H9 (cell line): Measurements from ENCODE around the gene C16orf95. TPM values are rescaled to one million over a fixed set of nuclear protein-coding genes. Genes with fewer than 3 reads are reported as not detected.

ENCODE experiments used
- DNase-seq: peaks from one replicate; pipeline ENCODE4 v3.0.0-alpha.2; 2017
- H2AFZ ChIP-seq: one replicate; pipeline ENCODE4 v1.6.1; 2013; ENCODE audit warnings: mild to moderate bottlenecking, low read length, control low read depth, moderate library complexity
- H2AK5ac ChIP-seq: 2 replicates; pipeline ENCODE4 v1.6.1; 2013; ENCODE audit warnings: low read length, control low read depth, mixed read lengths; ENCODE audit not compliant: insufficient read length
- H2BK120ac ChIP-seq: one replicate; pipeline ENCODE4 v1.6.1; 2013; ENCODE audit warnings: low read depth, mild to moderate bottlenecking, low read length, control low read depth, inconsistent platforms; ENCODE audit not compliant: poor library complexity, severe bottlenecking
- H2BK12ac ChIP-seq: 2 replicates; pipeline ENCODE4 v1.6.1; 2013; ENCODE audit warnings: low read length, control low read depth, mixed read lengths, low read depth; ENCODE audit not compliant: insufficient read length
- H2BK15ac ChIP-seq: 2 replicates; pipeline ENCODE4 v1.6.1; 2013; ENCODE audit warnings: low read depth, low read length, control low read depth
- H2BK20ac ChIP-seq: one replicate; pipeline ENCODE4 v1.6.1; 2013; ENCODE audit warnings: low read depth, mild to moderate bottlenecking, low read length, control low read depth, inconsistent platforms; ENCODE audit not compliant: poor library complexity, severe bottlenecking
- H2BK5ac ChIP-seq: 2 replicates; pipeline ENCODE4 v1.6.1; 2013; ENCODE audit warnings: low read length, control low read depth, mixed read lengths; ENCODE audit not compliant: insufficient read length
- H3K14ac ChIP-seq: 2 replicates; pipeline ENCODE4 v1.6.1; 2013; ENCODE audit warnings: low read length, control low read depth; ENCODE audit not compliant: insufficient read depth
- H3K18ac ChIP-seq: 2 replicates; pipeline ENCODE4 v1.6.1; 2013; ENCODE audit warnings: low read depth, mild to moderate bottlenecking, mixed read lengths, low read length, control low read depth; ENCODE audit not compliant: insufficient read length
- H3K23ac ChIP-seq: 2 replicates; pipeline ENCODE4 v1.6.1; 2013; ENCODE audit warnings: low read length, control low read depth, mixed read lengths, low read depth; ENCODE audit not compliant: insufficient read length
- H3K23me2 ChIP-seq: 2 replicates; pipeline ENCODE4 v1.6.1; 2013; ENCODE audit warnings: low read depth, mild to moderate bottlenecking, mixed read lengths, low read length, control low read depth; ENCODE audit not compliant: insufficient read length, poor library complexity, severe bottlenecking
- H3K27ac ChIP-seq: 2 replicates; pipeline ENCODE4 v1.5.1; 2013; ENCODE audit warnings: low read length, control low read depth, mixed read lengths, low read depth; ENCODE audit not compliant: insufficient read length
- H3K27me3 ChIP-seq: 2 replicates; pipeline ENCODE4 v1.6.1; 2013; ENCODE audit warnings: low read length, control low read depth, inconsistent platforms; ENCODE audit not compliant: insufficient read depth
- H3K4ac ChIP-seq: 2 replicates; pipeline ENCODE4 v1.6.1; 2013; ENCODE audit warnings: low read depth, mild to moderate bottlenecking, control low read depth, inconsistent platforms, low read length, moderate library complexity
- H3K4me1 ChIP-seq: 2 replicates; pipeline ENCODE4 v1.6.1; 2013; ENCODE audit warnings: low read length, control low read depth, inconsistent platforms; ENCODE audit not compliant: insufficient read depth
- H3K4me2 ChIP-seq: 2 replicates; pipeline ENCODE4 v1.6.1; 2013; ENCODE audit warnings: low read length, control low read depth, mixed read lengths; ENCODE audit not compliant: insufficient read length, insufficient read depth
- H3K56ac ChIP-seq: 2 replicates; pipeline ENCODE4 v1.6.1; 2013; ENCODE audit warnings: low read depth, mild to moderate bottlenecking, mixed read lengths, low read length, control low read depth; ENCODE audit not compliant: insufficient read length
- H3K79me1 ChIP-seq: 2 replicates; pipeline ENCODE4 v1.6.1; 2013; ENCODE audit warnings: low read depth, mild to moderate bottlenecking, moderate library complexity, low read length, control low read depth, inconsistent platforms; ENCODE audit not compliant: insufficient read depth, poor library complexity, severe bottlenecking
- H3K79me2 ChIP-seq: 2 replicates; pipeline ENCODE4 v1.6.1; 2013; ENCODE audit warnings: low read length, control low read depth, inconsistent platforms; ENCODE audit not compliant: insufficient read depth
- H3K9ac ChIP-seq: 2 replicates; pipeline ENCODE4 v1.6.1; 2013; ENCODE audit warnings: low read length, control low read depth, mixed read lengths; ENCODE audit not compliant: insufficient read length; ENCODE audit errors: extremely low read depth
- H3K9me3 ChIP-seq: one replicate; pipeline ENCODE4 v1.6.1; 2013; ENCODE audit warnings: low read depth, low read length, inconsistent platforms; ENCODE audit not compliant: control insufficient read depth
- H3T11ph ChIP-seq: one replicate; pipeline ENCODE4 v1.6.1; 2013; ENCODE audit warnings: mild to moderate bottlenecking, low read length, control low read depth, inconsistent platforms
- H4K20me1 ChIP-seq: one replicate; pipeline ENCODE4 v1.6.1; 2013; ENCODE audit not compliant: control insufficient read depth, insufficient read length, insufficient read depth
- H4K5ac ChIP-seq: 2 replicates; pipeline ENCODE4 v1.6.1; 2013; ENCODE audit warnings: low read depth, mild to moderate bottlenecking, mixed read lengths, low read length, control low read depth; ENCODE audit not compliant: insufficient read length
- H4K8ac ChIP-seq: replicated peaks from 2 replicates; pipeline ENCODE4 v1.6.1; 2013; ENCODE audit warnings: low read length, control low read depth, mixed read lengths, low read depth; ENCODE audit not compliant: insufficient read length
- H4K91ac ChIP-seq: 2 replicates; pipeline ENCODE4 v1.6.1; 2013; ENCODE audit warnings: low read depth, mild to moderate bottlenecking, moderate library complexity, mixed read lengths, low read length, control low read depth; ENCODE audit not compliant: insufficient read length
- H3K27ac Mint-ChIP-seq, 3 experiments: 2 replicates in 2 of 3; 3 replicates in 1 of 3; pipeline ENCODE4 v1.8.0; 2020 to 2021; ENCODE audit warnings: mixed read lengths in 3 of 3, mild to moderate bottlenecking in 1 of 3, moderate library complexity in 1 of 3
- H3K27me3 Mint-ChIP-seq: 2 replicates; pipeline ENCODE4 v1.8.0; 2021; ENCODE audit warnings: low read depth, mild to moderate bottlenecking, moderate library complexity, mixed read lengths
- H3K36me3 Mint-ChIP-seq, 3 experiments: 2 replicates in 2 of 3; 3 replicates in 1 of 3; pipeline ENCODE4 v1.8.0; 2020 to 2021; ENCODE audit warnings: low read depth in 3 of 3, mixed read lengths in 3 of 3; ENCODE audit not compliant: insufficient read depth in 1 of 3
- H3K4me1 Mint-ChIP-seq, 2 experiments: 2 replicates each; pipeline ENCODE4 v1.8.0; 2020; ENCODE audit warnings: mixed read lengths in 2 of 2
- H3K4me3 Mint-ChIP-seq, 2 experiments: 2 replicates in 1 of 2; 3 replicates in 1 of 2; pipeline ENCODE4 v1.8.0; 2020 to 2021; ENCODE audit warnings: mild to moderate bottlenecking in 2 of 2, mixed read lengths in 2 of 2, moderate library complexity in 1 of 2
- H3K9me3 Mint-ChIP-seq, 2 experiments: 2 replicates in 1 of 2; 3 replicates in 1 of 2; pipeline ENCODE4 v1.8.0; 2020; ENCODE audit warnings: mild to moderate bottlenecking in 2 of 2, mixed read lengths in 2 of 2, moderate library complexity in 1 of 2
- CTCF ChIP-seq: fragments of 200-600 bp; sonication (generic); conservative IDR thresholded peaks from 3 replicates; pipeline ENCODE4 v1.8.0; 2021; ENCODE audit warnings: antibody characterized with exemption, mild to moderate bottlenecking
- WGBS: extraction: QIAGEN DNeasy Blood & Tissue Kit; methylation state at CpG from one replicate; pipeline ENCODE4 v1.1.7; 2013; ENCODE audit warnings: missing lambda C conversion rate, low lambda C conversion rate, mixed read lengths; ENCODE audit not compliant: insufficient read length; ENCODE audit errors: extremely low coverage; 5-methylcytosine and 5-hydroxymethylcytosine counted together
- total RNA-seq: library from RNA; stranded (reverse); gene quantifications from 2 replicates; pipeline ENCODE4 v1.2.1, GENCODE V29; 2021

C16orf95 gene
- total RNA-seq, 1 experiment from 2014 or later, result 5.6 TPM

- no CpG with 5 or more reads among the region's 10 CpGs for WGBS
- no peak overlapping the region for H3K14ac ChIP-seq
- H3K4me3 Mint-ChIP-seq, result no peak overlapping the region
Observed at GRCh38 chr16:87273471-87274030, 43.6 kb downstream of the C16orf95 start.

More at GRCh38 chr16:87273471-87274030, 43.6 kb downstream of the C16orf95 start:
- Histone ChIP-seq H4K91ac (no peak overlapping the region), H4K20me1 (no peaks in the 10 kb centered on the region), H3K23me2 (no peaks in the 10 kb centered on the region), H3K56ac (no peak overlapping the region), H3T11ph (no peak overlapping the region), H2BK12ac (no peak overlapping the region), H3K23ac (no peak overlapping the region), H2BK15ac (no peak overlapping the region), H3K79me1 (no peaks in the 10 kb centered on the region), H2AK5ac (no peak overlapping the region), H3K4me2 (no peak overlapping the region), H2BK5ac (no peak overlapping the region), H3K9ac (no peak overlapping the region), H2BK120ac (no peak overlapping the region), H3K27me3 (no peaks in the 10 kb centered on the region), H3K79me2 (no peaks in the 10 kb centered on the region), H3K4ac (no peak overlapping the region), H3K9me3 (no peaks in the 10 kb centered on the region), H2AFZ (no peak overlapping the region), H3K4me1 (no peaks in the 10 kb centered on the region), H2BK20ac (no peak overlapping the region), H4K5ac (no peak overlapping the region), H3K18ac (no peak overlapping the region), H4K8ac (no peak overlapping the region), H3K27ac (no peak overlapping the region)
- peaks cover 0 to 1% of the 10 kb centered on the region in 2 experiments; a peak in 1 of 5 replicates for H3K9me3 Mint-ChIP-seq
- no peak for TF ChIP-seq CTCF
- peaks cover 0 to 3% (median 0%) of the 10 kb centered on the region in 3 experiments; a peak in 1 of 7 replicates for H3K36me3 Mint-ChIP-seq
- DNase-seq, result no peak
- peaks cover 2 to 4% of the 10 kb centered on the region in 2 experiments; a peak in 3 of 4 replicates for H3K4me1 Mint-ChIP-seq
- peaks cover 3% of the 10 kb centered on the region; the same call in 1 of the 2 replicates for H3K27me3 Mint-ChIP-seq
- no peak overlapping the region for H3K27ac Mint-ChIP-seq
